Adrenal gland (tissue), 12 donors: ENCODE results near the gene HOXB1. TPM values are rescaled to one million over a fixed set of nuclear protein-coding genes. Genes with fewer than 3 reads are reported as not detected.

Source experiments
- DNase-seq, 7 donors: peaks; one replicate each; pipeline ENCODE4 v3.0.0-alpha.2; 2019 to 2020
- H3K27ac ChIP-seq, 5 donors: fragments of 200-600 bp; sonication (generic) in 4 of 5; 1 replicate in 3 of 5; 2 replicates in 2 of 5; pipeline versions ENCODE4 v1.5.1 to v1.8.0; 2016 to 2020; ENCODE audit warnings: mild to moderate bottlenecking in 1 of 5
- H3K27me3 ChIP-seq: fragments of 200-600 bp; 2 replicates; pipeline ENCODE4 v1.8.0; 2021
- H3K36me3 ChIP-seq, 2 donors: fragments of 200-600 bp; replicated peaks in 1 of 2; 1 replicate in 1 of 2; 2 replicates in 1 of 2; pipeline versions ENCODE4 v1.5.1 to v1.8.0; 2018 to 2022
- H3K4me1 ChIP-seq, 2 donors: fragments of 200-600 bp; replicated peaks in 1 of 2; 1 replicate in 1 of 2; 2 replicates in 1 of 2; pipeline versions ENCODE4 v1.5.1 to v1.8.0; 2018 to 2021
- H3K4me3 ChIP-seq, 4 donors: fragments of 200-600 bp; sonication (generic) in 3 of 4; one replicate each; pipeline ENCODE4 v1.5.1; 2016 to 2018
- H3K9me3 ChIP-seq, 3 donors: fragments of 200-600 bp; sonication (generic) in 1 of 3; replicated peaks in 1 of 3; 1 replicate in 2 of 3; 2 replicates in 1 of 3; pipeline versions ENCODE4 v1.5.1 to v1.8.0; 2016 to 2021
- CTCF ChIP-seq, 6 experiments: fragments of 450-650 bp in 4 of 6; fragments of 200-600 bp in 2 of 6; sonication (generic) in 1 of 6; IDR thresholded peaks; 1 replicate in 5 of 6; 2 replicates in 1 of 6; pipeline versions ENCODE4 v1.5.1 to v1.8.0; 2016 to 2021; ENCODE audit warnings: antibody characterized with exemption in 6 of 6, mild to moderate bottlenecking in 2 of 6, moderate library complexity in 1 of 6
- POLR2A ChIP-seq, 2 donors: fragments of 450-650 bp; IDR thresholded peaks; one replicate each; pipeline ENCODE4 v1.6.1; 2017; ENCODE audit warnings: antibody characterized with exemption in 2 of 2, mild to moderate bottlenecking in 2 of 2, moderate library complexity in 1 of 2
- WGBS, 4 donors: extraction: QIAGEN DNeasy Blood & Tissue Kit in 2 of 4; methylation state at CpG; one replicate each; pipeline versions ENCODE4 v1.1.5 to v1.1.7; 2013 to 2017; 5-methylcytosine and 5-hydroxymethylcytosine counted together
- intact Hi-C, 2 donors: fragments of 100-400 bp; cut with DNase I; formaldehyde crosslinking; loops; one replicate each; pipeline versions ENCODE4 v1.14.1 to v1.15.0; 2022 to 2023
- polyA plus RNA-seq, 3 donors: library from polyadenylated mRNA; stranded (reverse); fragments of 200-250 nt in 2 of 3; fragments of 350-450 nt in 1 of 3; fragmentation: Illumina TruSeq in 1 of 3; extraction: RNeasy Lipid Tissue Mini Kit (QIAGEN cat#74804) in 1 of 3; gene quantifications; one replicate each; pipeline ENCODE4 v1.2.3, GENCODE V29; 2013 to 2014
- total RNA-seq, 9 donors: library from RNA; depleted of rRNA in 4 of 9; stranded (reverse); fragments of >200 nt in 4 of 9; fragments of 120-200 nt in 1 of 9; fragmentation: NEBNext Ultra II Directional in 1 of 9; extraction: Animal tissue kit (Norgen Biotek cat#: 25700) in 1 of 9; gene quantifications; one replicate each; pipeline versions ENCODE4 v1.1.0 to v1.2.4, GENCODE V29; 2013 to 2023
- donor health status: healthy with polysubstance abuse.
- donor health status: Bipolar disorder and iron deficiency.
- donor health status: DM: yes; HTN: yes; CAD: no.
- donor health status: DM: no; HTN: no; CAD: no.
- donor health status: DM: no; HTN: no; CAD: no.
- donor health status: DM: yes; HTN: yes; CAD: no.

The HOXB1 gene
- total and polyA plus RNA-seq, 12 donors, result not detected

GRCh38 chr17:48527547-48527932, 3.3 kb downstream of the HOXB1 start:
- Histone ChIP-seq H3K27ac (no peak overlapping the region), H3K4me3 (no peak overlapping the region), H3K4me1 (no peaks in the 10 kb centered on the region), H3K9me3 (no peaks in the 10 kb centered on the region), H3K27me3 (no peaks in the 10 kb centered on the region), H3K36me3 (no peaks in the 10 kb centered on the region)
- 65 to 78% (median 74%) methylated on average over 13 to 14 of the region's 14 CpGs for WGBS, 4 donors
- TF ChIP-seq CTCF (IDR thresholded peaks at IDR 0.05) (no peak), POLR2A (IDR thresholded peaks at IDR 0.05) (no peak)
- no peak for DNase-seq
- intact Hi-C loops, result no loop called here

DNA sequence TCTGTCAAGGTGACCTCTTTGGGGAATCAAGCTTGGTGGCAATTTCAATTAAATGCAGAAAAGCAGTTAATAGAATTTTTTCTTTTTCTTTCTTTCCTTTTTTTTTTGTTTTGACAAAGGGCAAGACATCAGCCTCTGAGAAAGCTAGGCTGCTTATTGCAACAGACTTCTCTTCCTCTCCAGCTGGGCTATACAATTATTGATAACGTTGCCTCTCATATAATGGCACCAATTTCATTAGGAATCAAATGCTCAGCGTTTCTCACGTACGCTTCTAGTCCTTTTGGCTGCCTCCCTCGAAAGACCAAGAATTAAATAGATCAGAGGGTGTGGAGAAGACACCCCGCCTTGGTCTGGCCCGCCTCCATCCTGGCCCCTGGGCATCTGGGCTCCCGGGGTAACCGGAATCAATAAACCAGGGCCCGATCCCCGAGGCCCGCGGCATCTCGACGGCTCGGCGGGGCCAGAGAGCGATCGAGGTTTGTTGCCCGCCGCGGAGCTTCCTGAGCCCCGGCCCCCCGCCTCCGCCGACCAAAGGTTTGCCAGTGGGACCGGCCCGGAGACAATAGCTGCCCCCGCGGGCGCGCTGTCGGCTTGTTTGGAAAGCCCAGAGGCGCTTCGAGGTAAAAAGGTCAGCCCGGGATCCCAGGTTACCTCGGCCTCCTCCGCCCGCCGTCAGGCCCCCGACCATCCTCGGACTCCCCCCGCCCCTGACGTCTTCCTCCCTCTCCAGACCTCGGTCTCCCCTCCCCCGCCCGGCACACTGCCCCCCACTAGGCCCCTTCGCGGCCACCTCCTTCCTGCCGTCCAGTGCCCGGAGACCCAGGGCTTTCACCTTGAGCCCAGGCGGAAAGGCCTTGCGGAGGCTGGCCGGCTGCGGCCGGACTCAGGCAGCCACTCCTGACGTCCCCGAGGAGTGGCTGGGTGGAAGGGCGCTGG, 3.9 kb downstream of the HOXB1 start:
- TF ChIP-seq POLR2A (IDR thresholded peaks at IDR 0.05), result no peak
- no peak for TF ChIP-seq CTCF (IDR thresholded peaks at IDR 0.05)
- intact Hi-C loops, result no loop called here
- Histone ChIP-seq H3K27me3 (no peaks in the 10 kb centered on the region), H3K4me3 (no peak overlapping the region), H3K4me1 (peaks cover 0 to 5% of the 10 kb centered on the region in 2 donors), H3K36me3 (no peaks in the 10 kb centered on the region), H3K9me3 (no peaks in the 10 kb centered on the region), H3K27ac (no peak overlapping the region)
- WGBS, 4 donors, result 52 to 75% (median 56%) methylated on average over 30 to 59 of the region's 59 CpGs
- no peak for DNase-seq

DNA sequence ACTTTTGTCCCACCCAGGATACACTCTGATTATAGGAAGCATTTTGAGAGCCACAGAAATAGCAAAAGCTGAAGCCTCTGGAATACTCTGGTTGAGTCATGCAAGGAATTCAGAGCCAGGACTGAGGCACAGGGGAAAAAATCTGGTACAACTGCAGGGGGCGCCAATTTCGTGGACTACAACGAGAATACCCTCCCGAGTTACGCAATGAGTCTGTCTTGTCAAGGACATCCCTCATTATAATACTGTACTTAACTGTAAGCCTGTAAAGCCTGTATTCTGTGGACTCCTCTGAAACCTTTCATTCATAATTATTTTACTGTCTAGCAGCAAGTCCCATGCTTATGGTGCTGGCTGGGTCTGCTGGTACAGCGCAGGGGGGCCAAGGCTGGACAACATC, 7.8 kb downstream of the HOXB1 start:
- H3K9me3 ChIP-seq, result no peaks in the 10 kb centered on the region
- no peaks in the 10 kb centered on the region for H3K27me3 ChIP-seq
- DNase-seq, result peak in 2 of 7 donors; percentile 40 to 56
- TF ChIP-seq CTCF (IDR thresholded peaks at IDR 0.05), result no peak
- TF ChIP-seq POLR2A (IDR thresholded peaks at IDR 0.05), result no peak
- no peak overlapping the region for H3K27ac ChIP-seq
- no peak overlapping the region for H3K4me3 ChIP-seq
- no peaks in the 10 kb centered on the region for H3K36me3 ChIP-seq
- intact Hi-C loops, result no loop called here
- peaks cover 0 to 5% of the 10 kb centered on the region in 2 donors for H3K4me1 ChIP-seq
- WGBS, 4 donors, result 43 to 49% (median 46%) methylated on average over 6 of the region's 6 CpGs

DNA sequence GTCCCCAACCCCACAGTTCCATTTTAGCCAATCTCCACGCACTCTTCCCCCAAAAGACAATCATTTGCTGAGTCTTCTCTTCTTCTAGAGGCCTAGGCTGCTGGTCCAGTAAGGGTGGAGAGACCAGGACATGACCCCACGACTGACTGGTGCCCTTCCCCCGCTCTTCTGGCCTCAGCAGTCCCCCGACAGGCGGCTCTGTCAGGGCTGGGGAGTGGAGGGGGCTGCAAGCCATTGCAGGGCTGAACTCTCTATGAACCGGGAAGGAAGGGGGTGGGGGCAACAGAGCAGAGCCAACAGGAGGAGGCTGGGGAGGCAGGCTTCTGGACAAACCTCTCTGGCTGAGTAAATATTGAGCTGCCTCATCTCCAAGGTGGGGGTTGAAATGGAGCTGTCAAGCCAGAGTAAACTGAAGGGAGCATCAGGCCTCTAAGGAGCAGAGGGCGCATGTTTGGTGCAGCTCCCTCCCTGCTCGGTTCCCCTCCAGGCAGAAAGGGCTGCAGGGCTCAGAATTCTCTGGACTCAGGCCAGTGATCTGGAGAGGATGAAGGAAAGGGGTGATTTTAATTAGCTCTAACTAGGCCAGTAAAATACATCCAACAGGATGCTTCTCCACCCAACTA, 8.7 kb downstream of the HOXB1 start:
- intact Hi-C loops, result no loop called here
- H3K27ac ChIP-seq, result no peak overlapping the region
- TF ChIP-seq POLR2A (IDR thresholded peaks at IDR 0.05) (no peak), CTCF (IDR thresholded peaks at IDR 0.05) (no peak)
- no peak overlapping the region for H3K4me3 ChIP-seq
- H3K27me3 ChIP-seq, result no peaks in the 10 kb centered on the region
- H3K36me3 ChIP-seq, result no peaks in the 10 kb centered on the region
- H3K4me1 ChIP-seq, result peaks cover 0 to 5% of the 10 kb centered on the region in 2 donors
- H3K9me3 ChIP-seq, result no peaks in the 10 kb centered on the region
- DNase-seq, result peak in 1 of 7 donors; percentile 42
- WGBS, 4 donors, result 55 to 65% (median 62%) methylated on average over 7 to 8 of the region's 8 CpGs
